RPMI8226 (cell line): ENCODE measurements around the gene USP34.
"Not testable (repeated sequence)": the region's sequence is repeated elsewhere in the genome, so short reads cannot be mapped to it uniquely, and the experiment has no call there.

ENCODE experiments used
- DNase-seq: peaks from one replicate; pipeline ENCODE4 v3.0.0-alpha.2; 2015

Gene USP34

GRCh38 chr2:61238219-61239012 is 232.5 kb downstream of the USP34 start:
- DNase-seq = no peak

DNA sequence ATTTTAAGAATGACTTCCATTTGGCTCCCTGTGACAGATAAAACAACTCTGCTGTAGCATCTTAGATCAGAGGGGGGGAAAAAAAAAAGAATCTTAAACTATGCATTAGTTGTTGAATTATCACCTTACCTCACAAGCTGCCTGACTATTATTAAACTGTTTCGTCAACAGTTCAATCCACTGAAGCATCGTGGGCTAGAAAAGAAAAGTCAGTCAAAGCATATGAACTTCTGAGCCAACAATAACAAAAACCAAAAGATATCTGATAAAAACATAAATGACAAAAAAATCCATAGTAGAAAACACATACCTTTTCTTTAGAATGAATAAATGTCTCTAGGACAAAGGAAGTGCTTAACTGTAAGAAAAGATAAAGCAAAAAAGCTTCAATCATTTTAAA is 235.2 kb downstream of the USP34 start:
- no peak for DNase-seq

DNA sequence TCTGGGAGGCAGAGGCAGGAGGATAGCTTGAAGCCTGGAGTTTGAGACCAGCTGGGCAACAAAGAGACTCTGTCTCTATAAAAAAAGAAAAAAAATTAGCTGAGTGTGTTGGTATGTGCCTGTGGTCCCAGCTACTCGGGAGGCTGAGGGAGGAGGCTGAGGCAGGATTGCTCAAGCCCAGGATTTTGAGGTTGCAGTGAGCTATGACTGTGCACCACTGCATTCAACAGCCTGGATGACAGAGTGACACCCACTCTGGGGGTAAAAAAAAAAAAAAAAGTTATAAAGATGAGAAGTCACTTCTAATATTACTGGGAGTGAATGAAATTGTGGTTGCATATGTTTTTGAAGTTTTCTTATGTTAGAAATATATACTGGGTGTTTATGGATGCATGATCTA is 237.3 kb downstream of the USP34 start:
- no peak for DNase-seq

DNA sequence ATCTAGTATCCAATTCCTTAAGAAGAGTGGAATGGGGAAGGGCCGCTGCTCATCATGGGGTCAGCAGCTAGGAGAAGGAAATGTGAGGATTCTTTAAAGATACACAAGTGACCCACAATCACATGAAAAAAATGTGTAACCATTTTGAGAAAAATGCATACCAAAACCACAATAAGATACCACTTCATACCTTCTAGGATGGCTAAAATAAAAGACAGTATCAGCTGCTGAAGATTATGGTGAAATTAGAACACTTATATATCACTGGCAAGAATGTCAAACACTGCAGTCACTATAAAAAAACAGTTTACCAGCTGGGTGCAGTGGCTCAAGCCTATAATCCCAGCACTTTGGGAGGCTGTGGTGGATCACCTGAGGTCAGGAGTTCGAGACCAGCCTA is 241.0 kb downstream of the USP34 start:
- DNase-seq = no peak

DNA sequence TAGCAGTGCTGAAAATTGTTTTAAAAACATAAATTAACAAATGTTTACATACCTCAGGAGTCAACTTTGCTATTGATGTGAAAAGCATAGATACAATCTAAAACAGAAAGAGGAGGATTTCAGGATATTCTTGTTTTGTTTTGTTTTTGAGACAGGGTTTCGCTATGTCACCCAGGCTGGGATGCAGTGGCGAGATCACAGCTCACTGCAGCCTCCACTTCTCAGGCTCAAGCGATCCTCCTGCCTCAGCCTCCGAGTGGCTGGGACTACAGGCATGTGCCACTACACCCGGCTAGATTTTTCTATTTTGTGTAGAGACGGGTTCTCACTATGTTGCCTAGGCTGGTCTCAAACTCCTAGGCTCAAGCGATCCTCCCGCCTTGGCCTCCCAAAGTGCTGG is 248.3 kb downstream of the USP34 start:
- no peak for DNase-seq

GRCh38 chr2:61221819-61222218 is 249.1 kb downstream of the USP34 start:
- no peak for DNase-seq

DNA sequence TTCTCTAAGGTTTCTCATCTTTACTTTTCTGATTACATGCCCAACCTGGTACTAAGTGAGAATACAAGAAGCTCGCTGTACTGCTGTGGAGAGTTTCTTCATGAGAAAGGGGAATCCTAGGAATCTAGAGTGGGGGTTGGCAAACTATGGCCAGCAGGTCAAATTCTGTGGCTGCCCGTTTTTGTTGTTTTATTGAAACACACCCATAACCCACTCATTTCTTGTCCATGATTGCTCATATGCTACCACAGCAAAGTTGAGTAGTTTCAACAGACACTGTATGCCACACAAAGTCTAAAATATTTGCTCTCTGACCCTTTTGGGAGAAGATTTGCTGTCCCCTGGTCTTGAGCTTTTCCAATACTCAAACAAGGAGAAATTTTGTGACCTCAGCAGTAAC is 250.1 kb downstream of the USP34 start:
- no peak for DNase-seq

- no peak for DNase-seq
These were observed 252.1 kb downstream of the USP34 start for GRCh38 chr2:61218817-61219170.

DNA sequence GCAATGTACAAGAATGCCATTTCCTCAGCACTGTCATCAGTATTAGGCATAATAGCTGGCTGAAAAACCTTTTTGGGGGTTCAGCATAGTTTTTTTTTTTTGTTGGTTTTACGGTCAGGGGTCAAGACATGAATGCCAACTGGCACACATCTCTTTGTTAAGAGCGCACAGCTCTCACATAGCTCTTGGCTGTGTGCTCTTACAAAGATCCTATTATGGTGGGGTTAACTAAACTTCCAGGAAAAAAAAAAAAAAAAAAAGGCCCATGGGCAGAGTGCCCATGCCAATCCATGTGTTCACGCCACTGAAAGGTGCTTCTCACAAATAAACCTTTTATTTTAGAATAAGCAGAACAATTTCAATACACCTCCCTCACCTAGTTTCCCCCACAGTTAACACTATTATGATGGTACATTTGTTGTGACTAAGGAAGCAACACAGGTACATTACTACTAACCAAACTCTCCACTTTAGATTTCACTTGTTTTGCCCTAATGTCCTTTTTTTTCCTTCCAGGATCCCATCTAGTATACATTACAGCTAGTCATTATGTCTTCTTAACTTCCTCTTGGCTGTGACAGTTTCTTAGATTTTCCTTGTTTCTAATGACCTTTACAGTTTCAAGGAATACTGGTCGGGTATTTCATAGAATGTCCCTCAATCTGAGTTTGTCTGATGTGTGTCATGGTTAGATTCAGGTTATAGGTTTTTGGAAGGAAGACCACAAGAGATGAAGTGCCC is 252.6 kb downstream of the USP34 start:
- no peak for DNase-seq

- DNase-seq = no peak
These were observed 256.7 kb downstream of the USP34 start for GRCh38 chr2:61214171-61214570.

GRCh38 chr2:61210332-61210981 is 260.4 kb downstream of the USP34 start:
- DNase-seq = no peak

- DNase-seq = no peak
These were observed 265.8 kb downstream of the USP34 start for GRCh38 chr2:61205132-61205531.

DNA sequence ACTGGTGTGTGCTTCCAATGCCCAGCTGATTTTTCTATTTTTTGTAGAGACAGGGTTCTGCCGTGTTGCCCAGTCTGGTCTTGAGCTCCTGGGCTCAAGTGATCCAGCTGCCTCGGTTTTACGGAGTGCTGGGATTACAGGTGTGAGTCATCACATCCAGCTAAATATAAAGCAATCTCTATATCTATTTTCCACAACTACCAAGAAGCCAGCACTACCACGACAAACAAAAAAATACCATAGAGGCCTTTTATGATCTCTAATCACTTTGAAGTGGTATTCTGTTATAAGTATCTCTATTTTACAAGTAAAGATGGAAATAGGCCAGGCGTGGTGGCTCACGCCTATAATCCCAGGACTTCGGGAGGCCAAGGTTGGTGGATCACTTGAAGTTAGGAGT is 274.2 kb downstream of the USP34 start:
- no peak for DNase-seq

DNA sequence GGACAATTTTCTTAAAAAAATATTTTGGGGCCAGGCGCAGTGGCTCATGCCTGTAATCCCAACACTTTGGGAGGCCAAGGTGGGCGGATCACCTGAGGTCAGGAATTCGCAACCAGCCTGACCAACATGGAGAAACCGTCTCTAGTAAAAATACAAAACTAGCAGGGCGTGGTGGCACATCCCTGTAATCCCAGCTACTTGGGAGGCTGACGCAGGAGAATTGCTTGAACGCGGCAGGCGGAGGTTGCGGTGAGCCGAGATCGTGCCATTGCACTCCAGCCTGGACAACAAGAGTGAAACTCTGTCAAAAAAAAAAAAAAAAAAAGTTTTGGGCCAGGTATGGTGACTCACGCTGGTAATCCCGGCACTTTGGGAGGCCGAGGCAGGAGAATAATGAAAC is 276.2 kb downstream of the USP34 start:
- DNase-seq = not testable (repeated sequence)

GRCh38 chr2:61193670-61194561 is 277.0 kb downstream of the USP34 start:
- no peak for DNase-seq

- no peak for DNase-seq
These were observed 283.8 kb downstream of the USP34 start for GRCh38 chr2:61187085-61187484.

DNA sequence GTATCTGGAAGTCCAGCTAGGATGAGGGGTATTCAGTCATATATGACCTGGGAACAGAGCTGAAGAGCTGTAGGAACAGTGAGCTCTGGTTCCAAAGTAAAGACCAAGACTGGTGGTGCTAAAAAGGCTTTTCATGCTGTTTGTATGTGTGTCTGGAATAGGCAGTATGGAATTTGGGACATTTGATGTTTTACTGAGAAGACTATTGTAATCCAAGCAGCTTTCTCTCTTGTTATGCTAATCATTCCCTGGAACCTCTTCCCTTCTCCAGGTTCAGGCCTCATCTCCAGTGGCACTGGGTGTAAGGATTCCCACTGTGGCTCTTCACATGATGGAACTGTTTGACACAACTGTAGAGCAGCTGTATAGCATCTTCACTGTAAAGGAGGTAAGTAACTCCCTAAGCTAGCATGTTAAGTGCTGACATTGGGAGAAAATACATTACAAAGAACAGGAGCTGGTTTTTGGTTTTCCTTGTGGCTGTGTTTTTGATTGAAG is 285.6 kb downstream of the USP34 start:
- no peak for DNase-seq

DNA sequence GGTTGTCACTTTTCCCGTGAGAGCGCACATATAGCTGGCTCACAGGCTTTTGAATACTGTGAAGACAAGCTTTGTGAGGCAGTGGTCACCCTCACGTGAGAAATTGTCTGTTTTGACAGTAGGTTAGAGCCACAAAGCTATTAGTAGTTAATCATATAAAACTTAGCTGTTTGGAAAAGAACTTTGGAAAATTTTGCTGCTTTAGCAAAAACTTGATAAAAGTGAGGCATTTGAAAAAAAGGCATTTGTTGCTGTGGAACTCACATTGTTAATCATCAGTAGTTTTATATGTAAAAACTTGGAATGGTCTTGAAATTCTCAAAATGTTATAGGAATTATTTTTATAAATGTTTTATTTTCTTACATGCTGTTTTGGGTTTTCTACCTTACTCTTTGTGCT is 286.6 kb downstream of the USP34 start:
- no peak for DNase-seq

GRCh38 chr2:61183795-61184194 is 287.1 kb downstream of the USP34 start:
- no peak for DNase-seq

DNA sequence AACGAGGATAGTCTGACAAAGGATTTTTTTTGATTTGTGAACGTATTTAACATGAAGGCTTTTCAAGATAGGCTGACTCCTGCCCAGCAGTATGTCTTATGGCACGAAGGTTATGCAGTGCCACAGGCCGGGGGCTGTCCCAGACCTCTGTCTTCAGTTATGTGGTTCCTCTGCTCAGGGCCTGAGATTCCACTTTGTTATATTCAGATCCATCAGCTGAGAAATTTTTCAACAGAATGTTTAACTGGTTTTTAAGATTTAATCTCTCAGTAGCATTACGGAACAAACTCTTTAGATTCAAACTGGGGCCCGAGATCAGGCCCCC is 288.9 kb downstream of the USP34 start:
- no peak for DNase-seq

DNA sequence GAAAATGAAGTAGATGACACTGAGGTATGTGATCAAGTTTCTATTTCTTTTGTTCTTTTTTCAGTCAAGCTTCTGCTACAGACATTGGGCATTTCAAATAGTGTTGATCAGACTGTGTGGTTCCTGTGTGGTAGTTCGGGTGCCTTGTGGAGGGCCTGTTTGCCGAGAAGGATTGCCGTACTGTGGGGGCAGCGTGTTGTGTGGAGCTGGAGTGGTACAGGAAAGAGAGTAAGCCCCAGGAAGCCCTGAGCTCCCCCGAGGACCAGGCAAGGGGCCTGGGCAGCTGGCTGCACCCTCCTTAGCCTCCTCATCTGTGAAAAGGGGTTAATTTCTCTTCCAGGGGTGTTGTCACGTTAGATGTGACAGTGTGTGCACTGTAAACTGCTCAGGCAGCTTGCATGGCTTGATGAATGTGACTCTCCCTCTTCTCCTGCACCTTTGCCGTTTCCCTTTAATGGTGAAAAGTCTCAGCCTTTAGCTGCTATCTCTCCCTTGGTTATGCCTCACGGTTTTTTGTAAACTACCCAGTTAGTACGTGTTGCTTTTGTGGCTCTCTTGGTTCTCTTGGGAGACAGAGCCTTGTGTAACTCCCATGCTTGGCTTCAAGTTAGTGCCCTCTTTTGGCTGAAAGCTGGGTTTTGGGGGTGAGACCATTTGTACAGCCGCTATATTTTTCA is 289.4 kb downstream of the USP34 start:
- no peak for DNase-seq

GRCh38 chr2:61180686-61181085 is 290.2 kb downstream of the USP34 start:
- no peak for DNase-seq
